HEK293 (cell line): ENCODE measurements around the gene MSTO1.

Experiments used
- CTCF ChIA-PET: fragments of 350-600 bp; formaldehyde crosslinking; extraction: SDS; loops from one replicate; lab custom pipeline; 2021; ENCODE audit warnings: antibody characterized with exemption; lab: Yijun Ruan, JAX
- POLR2A ChIA-PET: fragments of 300-600 bp; formaldehyde crosslinking; extraction: SDS; loops from one replicate; lab custom pipeline; 2020; ENCODE audit warnings: antibody characterized with exemption, inconsistent platforms; lab: Yijun Ruan, JAX
- H3K27ac ChIP-seq: fragments of 200-500 bp; sonication (Bioruptor generic); 2 replicates; pipeline ENCODE4 v1.5.1; 2014; ENCODE audit warnings: low read depth, low read length, control low read depth, inconsistent platforms; ENCODE audit errors: extremely low read depth
- H3K36me3 ChIP-seq, 2 experiments: fragments of 200-500 bp in 1 of 2; sonication (Bioruptor generic) in 1 of 2; 1 replicate in 1 of 2; 2 replicates in 1 of 2; pipeline ENCODE4 v1.5.1; 2014 to 2017; ENCODE audit warnings: inconsistent platforms in 2 of 2, low read length in 2 of 2; ENCODE audit not compliant: control insufficient read depth in 2 of 2, insufficient read depth in 1 of 2
- H3K4me1 ChIP-seq: fragments of 200-500 bp; sonication (Bioruptor generic); 2 replicates; pipeline ENCODE4 v1.5.1; 2014; ENCODE audit warnings: mild to moderate bottlenecking, low read length, inconsistent platforms; ENCODE audit not compliant: control insufficient read depth, insufficient read depth
- H3K4me3 ChIP-seq: 2 replicates; pipeline ENCODE4 v1.5.1; 2011; ENCODE audit warnings: low read depth, mild to moderate bottlenecking, control low read depth, low read length, moderate library complexity
- H3K9me3 ChIP-seq: fragments of 200-500 bp; sonication (Bioruptor generic); 2 replicates; pipeline ENCODE4 v1.5.1; 2014; ENCODE audit warnings: low read depth, low read length, inconsistent platforms; ENCODE audit not compliant: control insufficient read depth, insufficient read depth
- BCL6B ChIP-seq: fragments of 450-650 bp; formaldehyde crosslinking; IDR thresholded peaks from 2 replicates; pipeline ENCODE4 v1.5.1; 2017; ENCODE audit warnings: missing biosample characterization, missing genetic modification characterization
- IKZF3 ChIP-seq: fragments of 450-650 bp; IDR thresholded peaks from 2 replicates; pipeline ENCODE4 v1.5.0; 2018; ENCODE audit warnings: missing biosample characterization, mild to moderate bottlenecking, missing genetic modification characterization, moderate library complexity
- MYNN ChIP-seq: fragments of 450-650 bp; formaldehyde crosslinking; IDR thresholded peaks from 2 replicates; pipeline ENCODE4 v1.5.1; 2016; ENCODE audit warnings: missing biosample characterization, missing genetic modification characterization, borderline replicate concordance
- MZF1 ChIP-seq: fragments of 450-650 bp; formaldehyde crosslinking; IDR thresholded peaks from 2 replicates; pipeline ENCODE4 v1.5.1; 2017; ENCODE audit warnings: missing biosample characterization, missing genetic modification characterization, borderline replicate concordance
- PATZ1 ChIP-seq: fragments of 450-650 bp; formaldehyde crosslinking; IDR thresholded peaks from 2 replicates; pipeline ENCODE4 v1.5.1; 2016; ENCODE audit warnings: missing biosample characterization, missing genetic modification characterization
- PRDM4 ChIP-seq: fragments of 450-650 bp; formaldehyde crosslinking; IDR thresholded peaks from 2 replicates; pipeline ENCODE4 v1.5.1; 2017; ENCODE audit warnings: missing biosample characterization, missing genetic modification characterization
- ZEB2 ChIP-seq: fragments of 450-650 bp; formaldehyde crosslinking; IDR thresholded peaks from 2 replicates; pipeline ENCODE4 v1.5.1; 2016; ENCODE audit warnings: missing biosample characterization, missing genetic modification characterization
- ZNF112 ChIP-seq: fragments of 450-650 bp; formaldehyde crosslinking; IDR thresholded peaks from 2 replicates; pipeline ENCODE4 v1.5.0; 2017; ENCODE audit warnings: missing biosample characterization, missing genetic modification characterization
- ZNF114 ChIP-seq: fragments of 450-650 bp; formaldehyde crosslinking; IDR thresholded peaks from 2 replicates; pipeline ENCODE4 v1.5.0; 2017; ENCODE audit warnings: missing biosample characterization, missing genetic modification characterization
- ZNF223 ChIP-seq: fragments of 450-650 bp; formaldehyde crosslinking; IDR thresholded peaks from 2 replicates; pipeline ENCODE4 v1.5.1; 2016; ENCODE audit warnings: missing biosample characterization, missing genetic modification characterization
- ZNF24 ChIP-seq: fragments of 450-650 bp; formaldehyde crosslinking; IDR thresholded peaks from 2 replicates; pipeline ENCODE4 v1.5.1; 2016; ENCODE audit warnings: missing biosample characterization, missing genetic modification characterization
- ZNF37A ChIP-seq: fragments of 450-650 bp; IDR thresholded peaks from 2 replicates; pipeline ENCODE4 v1.5.1; 2018; ENCODE audit warnings: missing biosample characterization, missing genetic modification characterization
- ZNF488 ChIP-seq: fragments of 450-650 bp; formaldehyde crosslinking; IDR thresholded peaks from 2 replicates; pipeline ENCODE4 v1.5.1; 2016; ENCODE audit warnings: missing biosample characterization, missing genetic modification characterization
- ZNF501 ChIP-seq: fragments of 450-650 bp; formaldehyde crosslinking; IDR thresholded peaks from 2 replicates; pipeline ENCODE4 v1.5.1; 2016; ENCODE audit warnings: missing biosample characterization, missing genetic modification characterization
- ZNF521 ChIP-seq: fragments of 450-650 bp; formaldehyde crosslinking; IDR thresholded peaks from 2 replicates; pipeline ENCODE4 v1.5.1; 2017; ENCODE audit warnings: missing biosample characterization, mild to moderate bottlenecking, missing genetic modification characterization
- ZNF529 ChIP-seq: fragments of 450-650 bp; formaldehyde crosslinking; IDR thresholded peaks from 2 replicates; pipeline ENCODE4 v1.5.1; 2017; ENCODE audit warnings: missing genetic modification characterization, missing biosample characterization; ENCODE audit not compliant: insufficient replicate concordance
- ZNF555 ChIP-seq: fragments of 450-650 bp; formaldehyde crosslinking; conservative IDR thresholded peaks from 2 replicates; pipeline ENCODE4 v1.5.1; 2017; ENCODE audit warnings: missing biosample characterization, mild to moderate bottlenecking, missing genetic modification characterization, inconsistent platforms
- ZNF596 ChIP-seq: fragments of 450-650 bp; IDR thresholded peaks from 2 replicates; pipeline ENCODE4 v1.5.0; 2018; ENCODE audit warnings: missing biosample characterization, mild to moderate bottlenecking, missing genetic modification characterization, moderate library complexity
- ZNF658 ChIP-seq: fragments of 450-650 bp; formaldehyde crosslinking; IDR thresholded peaks from 2 replicates; pipeline ENCODE4; 2016; ENCODE audit warnings: missing biosample characterization, missing genetic modification characterization
- ZNF692 ChIP-seq: fragments of 450-650 bp; formaldehyde crosslinking; IDR thresholded peaks from 2 replicates; pipeline ENCODE4 v1.5.1; 2016; ENCODE audit warnings: missing biosample characterization, missing genetic modification characterization
- ZNF837 ChIP-seq: fragments of 450-650 bp; formaldehyde crosslinking; IDR thresholded peaks from 2 replicates; pipeline ENCODE4 v1.5.1; 2016; ENCODE audit warnings: missing biosample characterization, missing genetic modification characterization
- ZSCAN18 ChIP-seq: fragments of 450-650 bp; formaldehyde crosslinking; IDR thresholded peaks from 2 replicates; pipeline ENCODE4 v1.5.1; 2016; ENCODE audit warnings: missing biosample characterization, missing genetic modification characterization
- ZSCAN4 ChIP-seq: fragments of 450-650 bp; formaldehyde crosslinking; IDR thresholded peaks from 2 replicates; pipeline ENCODE4 v1.5.1; 2017; ENCODE audit warnings: missing biosample characterization, missing genetic modification characterization

Gene MSTO1

GRCh38 chr1:155609515-155610256, at the start of gene MSTO1:
Gene MSTO1 (plus strand): TSS chr1:155610218. CDS start chr1:155610249, 31 bp downstream.
- ChIA-PET POLR2A (interaction anchor here (0.6 to 0.9 kb wide), 3 partner anchors 286 to 437 kb away, joined by 3 to 4 read pairs (median 3); partner anchors contain the start of genes CLK2 and KRTCAP2), CTCF (no interaction called here)
- Histone ChIP-seq H3K4me1 (no peaks in the 10 kb centered on the region), H3K9me3 (no peaks in the 10 kb centered on the region), H3K27ac (peak within 1 kb of the TSS; percentile 42; the same call in 1 of the 2 replicates), H3K4me3 (peak within 1 kb of the TSS; percentile 51), H3K36me3 (peaks cover 0 to 21% of the 10 kb centered on the region in 2 experiments; a peak in 1 of 3 replicates)
- TF ChIP-seq ZNF114: no peak
- peak; percentile 66 for TF ChIP-seq ZNF24
- no peak for TF ChIP-seq ZNF555 (tag by site-specific recombination)
- TF ChIP-seq ZNF837: no peak
- no peak for TF ChIP-seq MYNN (tag by site-specific recombination)
- TF ChIP-seq ZNF501 (tag by site-specific recombination): peak; percentile 82; the same call in 1 of the 2 replicates
- TF ChIP-seq ZSCAN18 (tag by site-specific recombination): no peak
- TF ChIP-seq PRDM4 (tag by site-specific recombination): no peak
- TF ChIP-seq ZNF521 (tag by site-specific recombination): no peak
- peak; percentile 76 for TF ChIP-seq PATZ1 (tag by site-specific recombination)
- TF ChIP-seq ZSCAN4 (tag by site-specific recombination): no peak
- no peak for TF ChIP-seq ZNF223 (tag by site-specific recombination)
- no peak for TF ChIP-seq ZNF596 (tag by site-specific recombination)
- 0 out of 2 replicates have a peak, but pooled peaks have one; percentile 30 for TF ChIP-seq ZNF692
- TF ChIP-seq ZEB2 (tag by site-specific recombination): no peak
- no peak for TF ChIP-seq ZNF658 (tag by site-specific recombination)
- TF ChIP-seq MZF1 (tag by site-specific recombination): no peak
- peak; percentile 95 for TF ChIP-seq IKZF3 (tag by site-specific recombination)
- TF ChIP-seq BCL6B: no peak
- no peak for TF ChIP-seq ZNF37A (tag by site-specific recombination)
- TF ChIP-seq ZNF488: no peak
- TF ChIP-seq ZNF112 (tag by site-specific recombination): no peak
- no peak for TF ChIP-seq ZNF529 (tag by site-specific recombination)
